K562 (cell line): ENCODE data around the gene CAMSAP2. TPM values are rescaled to one million over a fixed set of nuclear protein-coding genes. Genes with fewer than 3 reads are reported as not detected.

ENCODE experiments used
- ADNP ChIP-seq: fragments of 200-800 bp; sonication (Bioruptor generic); IDR thresholded peaks from 2 replicates; pipeline ENCODE4 v1.6.1; 2016; ENCODE audit warnings: missing genetic modification characterization, missing compliant biosample characterization
- BCOR ChIP-seq: fragments of 450-650 bp; IDR thresholded peaks from 2 replicates; pipeline ENCODE4 v1.6.1; 2016
- CHD4 ChIP-seq: fragments of 200-600 bp; sonication (generic); IDR thresholded peaks from 3 replicates; pipeline ENCODE4 v1.6.1; 2012; ENCODE audit warnings: low read depth, mild to moderate bottlenecking, mixed read lengths, low read length, inconsistent platforms; ENCODE audit not compliant: insufficient read depth, insufficient replicate concordance, poor library complexity, severe bottlenecking
- FOXA3 ChIP-seq, 2 experiments: fragments of 450-650 bp in 1 of 2; sonication (generic) in 1 of 2; formaldehyde crosslinking; IDR thresholded peaks in 1 of 2; conservative IDR thresholded peaks in 1 of 2; 2 replicates each; pipeline versions ENCODE4 v1.4.0 to v1.8.0; 2020 to 2022; ENCODE audit warnings: mild to moderate bottlenecking in 2 of 2, missing genetic modification reagents in 1 of 2
- FOXK1 ChIP-seq: sonication (generic); formaldehyde crosslinking; IDR thresholded peaks from 2 replicates; pipeline ENCODE4 v1.8.0; 2022; ENCODE audit warnings: missing genetic modification reagents, mild to moderate bottlenecking, borderline replicate concordance
- FOXP4 ChIP-seq: sonication (generic); formaldehyde crosslinking; IDR thresholded peaks from 2 replicates; pipeline ENCODE4 v1.8.0; 2022; ENCODE audit warnings: mild to moderate bottlenecking, missing genetic modification reagents, borderline replicate concordance
- HSF4 ChIP-seq: fragments of 250-450 bp; sonication (Bioruptor Pico); IDR thresholded peaks from 2 replicates; pipeline ENCODE4 v2.1.2; 2022; ENCODE audit warnings: mild to moderate bottlenecking, moderate library complexity, borderline replicate concordance
- KLF13 ChIP-seq: fragments of 450-650 bp; IDR thresholded peaks from 2 replicates; pipeline ENCODE4 v1.6.1; 2016; ENCODE audit warnings: missing genetic modification characterization, low read depth, mild to moderate bottlenecking, missing compliant biosample characterization, moderate library complexity, borderline replicate concordance
- MITF ChIP-seq: IDR thresholded peaks from 2 replicates; pipeline ENCODE4 v1.6.1; 2014; ENCODE audit warnings: antibody characterized with exemption
- MYNN ChIP-seq, 2 experiments: sonication (generic); formaldehyde crosslinking in 1 of 2; IDR thresholded peaks; 2 replicates each; pipeline versions ENCODE4 v1.5.0 to v1.6.1; 2016 to 2020; ENCODE audit warnings: antibody characterized with exemption in 1 of 2, missing genetic modification reagents in 1 of 2
- PHB ChIP-seq: fragments of 250-450 bp; sonication (Bioruptor Pico); IDR thresholded peaks from 2 replicates; pipeline ENCODE4 v1.5.0; 2021
- RBM25 ChIP-seq: fragments of 200-400 bp; formaldehyde crosslinking; IDR thresholded peaks from 2 replicates; pipeline ENCODE4 v1.6.1; 2018; ENCODE audit warnings: low read length, low read depth, moderate library complexity; ENCODE audit not compliant: severe bottlenecking
- ZBTB33 ChIP-seq: sonication (generic); formaldehyde crosslinking; IDR thresholded peaks from 2 replicates; pipeline ENCODE4 v1.8.1; 2023; ENCODE audit warnings: mild to moderate bottlenecking, missing genetic modification reagents
- ZNF175 ChIP-seq: fragments of 200-800 bp; sonication (Bioruptor generic); IDR thresholded peaks from 2 replicates; pipeline ENCODE4 v1.6.1; 2016; ENCODE audit warnings: low read depth, mild to moderate bottlenecking, missing genetic modification characterization, missing compliant biosample characterization
- ZNF384 ChIP-seq: IDR thresholded peaks from 2 replicates; pipeline ENCODE4 v1.6.1; 2012; ENCODE audit warnings: low read depth, low read length, improper control_type of control experiment
- ZNF444 ChIP-seq: fragments of 250-450 bp; sonication (Bioruptor Pico); IDR thresholded peaks from 2 replicates; pipeline ENCODE4 v1.4.0; 2020; ENCODE audit warnings: mild to moderate bottlenecking, moderate library complexity
- polyA plus RNA-seq, 8 experiments: library from polyadenylated mRNA; depleted of rRNA in 4 of 8; stranded (reverse) in 5 of 8; unstranded in 3 of 8; fragments of >200 nt; fragmentation: Nextera tagmentation in 2 of 8; fragmentation: Illumina TruSeq in 1 of 8; extraction: Ambion mirVana in 2 of 8; extraction: Trizol in 1 of 8; gene quantifications; 2 replicates each; pipeline versions ENCODE4 v1.2.1 to v1.2.3, GENCODE V29; 2011 to 2014; ENCODE audit warnings: inconsistent platforms in 1 of 8, missing spikeins in 1 of 8
- total RNA-seq, 7 experiments: library from RNA; depleted of rRNA in 6 of 7; stranded (reverse); fragments of >200 nt in 6 of 7; fragmentation: Illumina TruSeq in 2 of 7; extraction: Trizol in 2 of 7; gene quantifications; 2 replicates each; pipeline versions ENCODE4 v1.2.1 to v1.2.3, GENCODE V29; 2011 to 2021; ENCODE audit warnings: low replicate concordance in 1 of 7
- TF ChIP-seq, protein P1 (sequence below): fragments of 450-650 bp; IDR thresholded peaks from 2 replicates; pipeline ENCODE4 v1.6.1; 2016; ENCODE audit warnings: antibody characterized with exemption
- TF ChIP-seq, protein P2 (sequence below): fragments of 450-650 bp; formaldehyde crosslinking; IDR thresholded peaks from 2 replicates; pipeline ENCODE4 v1.4.0; 2020; ENCODE audit warnings: mild to moderate bottlenecking, mixed read lengths

Gene CAMSAP2
- total and polyA plus RNA-seq, 9 of the 15 experiments (the other 6 are each of a cell fraction or from before 2014, with no cell fraction given) = 1.4 to 7.5 (median 2.7) TPM

GRCh38 chr1:200885623-200886402 is 147.1 kb downstream of the CAMSAP2 start (continued):
- TF ChIP-seq MITF = no peak
- TF ChIP-seq ZNF444 = no peak
- TF ChIP-seq FOXA3 (CRISPR knock-in tag; conservative IDR thresholded peaks at IDR 0.05 in 1 of 2, IDR thresholded peaks at IDR 0.05 in 1 of 2) = no peak
- no peak for TF ChIP-seq MYNN (IDR thresholded peaks at IDR 0.05)
- TF ChIP-seq MYNN (CRISPR knock-in tag; IDR thresholded peaks at IDR 0.05) = no peak
- no peak for TF ChIP-seq ZBTB33
- TF ChIP-seq KLF13 (tag) = no peak
- TF ChIP-seq ADNP = peak; percentile 92
- 0 out of 2 replicates have a peak, but pooled peaks have one; percentile 9 for TF ChIP-seq ZNF175 (CRISPR knock-in tag)
- TF ChIP-seq RBM25 = peak; percentile 98
- TF ChIP-seq, protein P1, sequence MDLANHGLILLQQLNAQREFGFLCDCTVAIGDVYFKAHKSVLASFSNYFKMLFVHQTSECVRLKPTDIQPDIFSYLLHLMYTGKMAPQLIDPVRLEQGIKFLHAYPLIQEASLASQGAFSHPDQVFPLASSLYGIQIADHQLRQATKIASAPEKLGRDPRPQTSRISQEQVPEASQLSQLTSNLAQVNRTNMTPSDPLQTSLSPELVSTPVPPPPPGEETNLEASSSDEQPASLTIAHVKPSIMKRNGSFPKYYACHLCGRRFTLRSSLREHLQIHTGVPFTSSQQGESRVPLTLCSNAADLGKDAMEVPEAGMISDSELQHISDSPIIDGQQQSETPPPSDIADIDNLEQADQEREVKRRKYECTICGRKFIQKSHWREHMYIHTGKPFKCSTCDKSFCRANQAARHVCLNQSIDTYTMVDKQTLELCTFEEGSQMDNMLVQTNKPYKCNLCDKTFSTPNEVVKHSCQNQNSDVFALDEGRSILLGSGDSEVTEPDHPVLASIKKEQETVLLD = no peak
- no peak for TF ChIP-seq ZNF384
- no peak for TF ChIP-seq HSF4 (CRISPR knock-in tag)
- peak; percentile 45 for TF ChIP-seq CHD4
- TF ChIP-seq FOXP4 (CRISPR knock-in tag) = no peak
- TF ChIP-seq, protein P2, sequence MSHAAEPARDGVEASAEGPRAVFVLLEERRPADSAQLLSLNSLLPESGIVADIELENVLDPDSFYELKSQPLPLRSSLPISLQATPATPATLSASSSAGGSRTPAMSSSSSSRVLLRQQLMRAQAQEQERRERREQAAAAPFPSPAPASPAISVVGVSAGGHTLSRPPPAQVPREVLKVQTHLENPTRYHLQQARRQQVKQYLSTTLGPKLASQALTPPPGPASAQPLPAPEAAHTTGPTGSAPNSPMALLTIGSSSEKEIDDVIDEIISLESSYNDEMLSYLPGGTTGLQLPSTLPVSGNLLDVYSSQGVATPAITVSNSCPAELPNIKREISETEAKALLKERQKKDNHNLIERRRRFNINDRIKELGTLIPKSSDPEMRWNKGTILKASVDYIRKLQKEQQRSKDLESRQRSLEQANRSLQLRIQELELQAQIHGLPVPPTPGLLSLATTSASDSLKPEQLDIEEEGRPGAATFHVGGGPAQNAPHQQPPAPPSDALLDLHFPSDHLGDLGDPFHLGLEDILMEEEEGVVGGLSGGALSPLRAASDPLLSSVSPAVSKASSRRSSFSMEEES = 0 out of 2 replicates have a peak, but pooled peaks have one; percentile 18
- TF ChIP-seq BCOR = peak; percentile 93
- no peak for TF ChIP-seq PHB (CRISPR knock-in tag)
- TF ChIP-seq FOXK1 (CRISPR knock-in tag) = no peak
